Caco-2 (cell line): ENCODE results near the gene MYO6. TPM values are rescaled to one million over a fixed set of nuclear protein-coding genes. Genes with fewer than 3 reads are reported as not detected.
A peak's percentile ranks its signal among the peaks of the same experiment; 100 is the strongest.

Experiments used
- BruUV-seq: library from RNA; stranded (reverse); fragments of 400-500 nt; replicated peaks from 2 replicates; lab custom pipeline; 2021; lab: Mats Ljungman, UMichigan
- CTCF ChIA-PET: fragments of 300-600 bp; sonication (Branson Sonifier 250); formaldehyde crosslinking; loops from one replicate; lab custom pipeline; 2022; ENCODE audit warnings: antibody characterized with exemption; lab: Charles Lee
- POLR2A ChIA-PET: fragments of 300-600 bp; sonication (Branson Sonifier 250); formaldehyde crosslinking; loops from one replicate; lab custom pipeline; 2022; ENCODE audit warnings: antibody characterized with exemption; lab: Charles Lee
- DNase-seq, 2 experiments: peaks; one replicate each; pipeline versions ENCODE4 v3.0.0 to v3.0.0-alpha.2; 2020 to 2022
- H3K27me3 ChIP-seq: replicated peaks from 2 replicates; pipeline ENCODE4 v1.6.0; 2011; ENCODE audit warnings: low read length; ENCODE audit not compliant: control insufficient read depth, insufficient read depth
- H3K36me3 ChIP-seq: 2 replicates; pipeline ENCODE4 v1.5.1; 2011; ENCODE audit warnings: low read length; ENCODE audit not compliant: control insufficient read depth, insufficient read depth
- H3K4me1 ChIP-seq: fragments of 250-450 bp; sonication (Bioruptor Pico); 2 replicates; pipeline ENCODE4 v1.5.1; 2020; ENCODE audit warnings: mild to moderate bottlenecking
- H3K4me3 ChIP-seq: 2 replicates; pipeline ENCODE4 v1.5.1; 2011; ENCODE audit warnings: low read depth, mild to moderate bottlenecking, control low read depth, low read length
- H3K9me3 ChIP-seq: fragments of 250-450 bp; sonication (Bioruptor Pico); 2 replicates; pipeline ENCODE4 v1.5.1; 2020; ENCODE audit warnings: mild to moderate bottlenecking, moderate library complexity
- H3K27ac Mint-ChIP-seq: one replicate; pipeline ENCODE4 v1.8.0; 2022; ENCODE audit warnings: mixed read lengths; ENCODE audit not compliant: unreplicated experiment
- H3K27me3 Mint-ChIP-seq: one replicate; pipeline ENCODE4 v1.8.0; 2022; ENCODE audit warnings: mixed read lengths; ENCODE audit not compliant: insufficient read depth, unreplicated experiment
- H3K36me3 Mint-ChIP-seq: one replicate; pipeline ENCODE4 v1.8.0; 2022; ENCODE audit warnings: mild to moderate bottlenecking, mixed read lengths; ENCODE audit not compliant: insufficient read depth, unreplicated experiment
- H3K4me1 Mint-ChIP-seq: one replicate; pipeline ENCODE4 v1.8.0; 2022; ENCODE audit warnings: low read depth, mixed read lengths; ENCODE audit not compliant: unreplicated experiment
- H3K4me3 Mint-ChIP-seq: one replicate; pipeline ENCODE4 v1.8.0; 2022; ENCODE audit warnings: mild to moderate bottlenecking, moderate library complexity, mixed read lengths; ENCODE audit not compliant: unreplicated experiment
- H3K9me3 Mint-ChIP-seq: one replicate; pipeline ENCODE4 v1.8.0; 2022; ENCODE audit warnings: mixed read lengths; ENCODE audit not compliant: unreplicated experiment
- intact Hi-C: fragments of 100-400 bp; cut with micrococcal nuclease; formaldehyde crosslinking; loops from one replicate; pipeline ENCODE4 v1.10.0; 2022; ENCODE audit not compliant: unreplicated experiment
- total RNA-seq: library from RNA; stranded (reverse); gene quantifications from 2 replicates; pipeline ENCODE4 v1.2.3, GENCODE V29; 2022
- TF ChIP-seq, protein P1 (sequence below), 2 experiments: fragments of 200-600 bp in 1 of 2; IDR thresholded peaks; 1 replicate in 1 of 2; 2 replicates in 1 of 2; pipeline versions ENCODE4 v1.5.1 to v1.8.0; 2011 to 2022; ENCODE audit warnings: antibody characterized with exemption in 1 of 2, control low read depth in 1 of 2, inconsistent platforms in 1 of 2, low read depth in 1 of 2, low read length in 1 of 2, mild to moderate bottlenecking in 1 of 2, moderate library complexity in 1 of 2; ENCODE audit not compliant: insufficient read depth in 1 of 2, severe bottlenecking in 1 of 2, unreplicated experiment in 1 of 2

Gene MYO6
- total RNA-seq, 1 experiment from 2014 or later: 43.0 TPM

DNA sequence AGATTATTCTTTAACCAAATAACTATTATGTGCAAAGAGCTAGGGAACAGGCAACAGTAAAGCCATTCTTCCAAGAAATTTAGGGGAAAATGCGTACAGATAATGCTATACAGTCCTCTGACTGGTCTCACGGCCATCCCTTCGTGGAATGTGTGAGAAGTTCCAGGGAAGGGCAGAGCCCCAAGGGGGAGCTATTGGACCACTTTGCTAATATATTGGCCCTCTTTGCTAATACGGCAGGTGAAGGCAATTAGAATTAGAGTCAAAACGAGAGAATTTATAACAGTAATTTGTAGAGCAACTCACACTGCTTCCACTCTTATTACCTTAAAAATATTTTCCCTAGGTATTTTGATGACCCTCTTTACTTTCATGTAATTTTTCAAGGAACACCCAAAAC, 183.0 kb downstream of the MYO6 start:
- H3K27me3 ChIP-seq: no peaks in the 10 kb centered on the region
- peaks cover 3% of the 10 kb centered on the region for H3K27me3 Mint-ChIP-seq

GRCh38 chr6:75933387-75933975, 184.4 kb downstream of the MYO6 start:
- DNase-seq: no peak
- Histone ChIP-seq H3K9me3 (no peaks in the 10 kb centered on the region), H3K4me1 (no peaks in the 10 kb centered on the region), H3K4me3 (no peak overlapping the region), H3K36me3 (no peaks in the 10 kb centered on the region), H3K27me3 (no peaks in the 10 kb centered on the region)
- H3K4me3 Mint-ChIP-seq: no peak overlapping the region
- BruUV-seq: no TSS peak
- TF ChIP-seq, protein P1, sequence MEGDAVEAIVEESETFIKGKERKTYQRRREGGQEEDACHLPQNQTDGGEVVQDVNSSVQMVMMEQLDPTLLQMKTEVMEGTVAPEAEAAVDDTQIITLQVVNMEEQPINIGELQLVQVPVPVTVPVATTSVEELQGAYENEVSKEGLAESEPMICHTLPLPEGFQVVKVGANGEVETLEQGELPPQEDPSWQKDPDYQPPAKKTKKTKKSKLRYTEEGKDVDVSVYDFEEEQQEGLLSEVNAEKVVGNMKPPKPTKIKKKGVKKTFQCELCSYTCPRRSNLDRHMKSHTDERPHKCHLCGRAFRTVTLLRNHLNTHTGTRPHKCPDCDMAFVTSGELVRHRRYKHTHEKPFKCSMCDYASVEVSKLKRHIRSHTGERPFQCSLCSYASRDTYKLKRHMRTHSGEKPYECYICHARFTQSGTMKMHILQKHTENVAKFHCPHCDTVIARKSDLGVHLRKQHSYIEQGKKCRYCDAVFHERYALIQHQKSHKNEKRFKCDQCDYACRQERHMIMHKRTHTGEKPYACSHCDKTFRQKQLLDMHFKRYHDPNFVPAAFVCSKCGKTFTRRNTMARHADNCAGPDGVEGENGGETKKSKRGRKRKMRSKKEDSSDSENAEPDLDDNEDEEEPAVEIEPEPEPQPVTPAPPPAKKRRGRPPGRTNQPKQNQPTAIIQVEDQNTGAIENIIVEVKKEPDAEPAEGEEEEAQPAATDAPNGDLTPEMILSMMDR (IDR thresholded peaks at IDR 0.05; ENCODE audit: insufficient read depth in 1 of 2, low read depth in 1 of 2, low read length in 1 of 2, severe bottlenecking in 1 of 2, unreplicated experiment in 1 of 2): no peak
- ChIA-PET POLR2A (no interaction called here), CTCF (interaction anchor here (0.6 kb wide), 1 partner anchor 1338 kb away, joined by 3 read pairs; no protein-coding TSS in a partner anchor)
- intact Hi-C loops: loop anchor here (10.0 kb wide), 2 partner anchors 111 to 291 kb away; no protein-coding TSS in a partner anchor
- no peak overlapping the region for H3K27ac Mint-ChIP-seq
- no peaks in the 10 kb centered on the region for H3K4me1 Mint-ChIP-seq
- no peaks in the 10 kb centered on the region for H3K9me3 Mint-ChIP-seq
- H3K36me3 Mint-ChIP-seq: no peaks in the 10 kb centered on the region
- H3K27me3 Mint-ChIP-seq: peaks cover 3% of the 10 kb centered on the region

More for the DNA sequence above, 183.0 kb downstream of the MYO6 start:
- Mint-ChIP-seq H3K36me3 (no peaks in the 10 kb centered on the region), H3K4me1 (no peaks in the 10 kb centered on the region), H3K4me3 (no peak overlapping the region), H3K27ac (no peak overlapping the region), H3K9me3 (no peaks in the 10 kb centered on the region)
- Histone ChIP-seq H3K9me3 (no peaks in the 10 kb centered on the region), H3K4me1 (no peaks in the 10 kb centered on the region), H3K36me3 (no peaks in the 10 kb centered on the region), H3K4me3 (no peak overlapping the region)
- BruUV-seq: no TSS peak
- TF ChIP-seq, protein P1 (IDR thresholded peaks at IDR 0.05; ENCODE audit: insufficient read depth in 1 of 2, low read depth in 1 of 2, low read length in 1 of 2, severe bottlenecking in 1 of 2, unreplicated experiment in 1 of 2): peak; percentile 64 to 81
- POLR2A ChIA-PET: no interaction called here
- peak; percentile 47 to 61 for DNase-seq
- CTCF ChIA-PET: interaction anchor here (0.9 to 1.2 kb wide), 2 partner anchors 14 to 39 kb away, joined by 3 read pairs; no protein-coding TSS in a partner anchor
- intact Hi-C loops: loop anchor here (1.0 to 10.0 kb wide), 4 partner anchors 39 to 293 kb away; no protein-coding TSS in a partner anchor

- peaks cover 3% of the 10 kb centered on the region for H3K27me3 Mint-ChIP-seq
Observed at GRCh38 chr6:75934643-75935472, 185.8 kb downstream of the MYO6 start.

More at GRCh38 chr6:75934643-75935472, 185.8 kb downstream of the MYO6 start:
- H3K36me3 ChIP-seq: no peaks in the 10 kb centered on the region
- Mint-ChIP-seq H3K4me1 (peaks cover 4% of the 10 kb centered on the region), H3K9me3 (peaks cover 3% of the 10 kb centered on the region), H3K36me3 (no peaks in the 10 kb centered on the region), H3K27ac (no peak overlapping the region), H3K4me3 (peak overlapping the region; percentile 58)
- H3K4me1 ChIP-seq: no peaks in the 10 kb centered on the region
- H3K9me3 ChIP-seq: no peaks in the 10 kb centered on the region
- intact Hi-C loops: loop anchor here (1.0 to 10.0 kb wide), 6 partner anchors 11 to 926 kb away; no protein-coding TSS in a partner anchor
- ChIA-PET POLR2A (no interaction called here), CTCF (interaction anchor here (0.8 to 1.7 kb wide), 5 partner anchors 42 to 927 kb away, joined by 3 to 13 read pairs (median 5); no protein-coding TSS in a partner anchor)
- no peak overlapping the region for H3K4me3 ChIP-seq
- TF ChIP-seq, protein P1 (IDR thresholded peaks at IDR 0.05; ENCODE audit: insufficient read depth in 1 of 2, low read depth in 1 of 2, low read length in 1 of 2, severe bottlenecking in 1 of 2, unreplicated experiment in 1 of 2): peak; percentile 54 to 79
- peak; percentile 50 to 61 for DNase-seq
- H3K27me3 ChIP-seq: no peaks in the 10 kb centered on the region
- BruUV-seq: no TSS peak
